Spinal cord (tissue), 10 donors: ENCODE data around the gene DNAJC5. TPM values are rescaled to one million over a fixed set of nuclear protein-coding genes. Genes with fewer than 3 reads are reported as not detected.
A peak's percentile ranks its signal among the peaks of the same experiment; 100 is the strongest.

ENCODE experiments used
- DNase-seq, 6 donors: peaks; one replicate each; pipeline versions ENCODE4 v3.0.0 to v3.0.0-alpha.2; 2013 to 2015; ENCODE audit warnings: low spot score in 6 of 6, low read depth in 4 of 6
- H3K27ac ChIP-seq: one replicate; pipeline ENCODE4 v1.5.1; 2013; ENCODE audit warnings: low read depth, low read length, control low read depth
- H3K27me3 ChIP-seq: one replicate; pipeline ENCODE4 v1.6.1; 2013; ENCODE audit warnings: low read length; ENCODE audit not compliant: control insufficient read depth, insufficient read depth
- H3K36me3 ChIP-seq: one replicate; pipeline ENCODE4 v1.6.1; 2013; ENCODE audit warnings: low read length; ENCODE audit not compliant: control insufficient read depth, insufficient read depth
- H3K4me1 ChIP-seq: one replicate; pipeline ENCODE4 v1.6.1; 2013; ENCODE audit warnings: low read length; ENCODE audit not compliant: control insufficient read depth, insufficient read depth
- H3K4me3 ChIP-seq: one replicate; pipeline ENCODE4 v1.5.1; 2013; ENCODE audit warnings: low read depth, low read length, control low read depth
- H3K9me3 ChIP-seq: one replicate; pipeline ENCODE4 v1.6.1; 2013; ENCODE audit warnings: low read length; ENCODE audit not compliant: control insufficient read depth, insufficient read depth
- WGBS: methylation state at CpG from one replicate; pipeline ENCODE4 v1.1.5; 2013; ENCODE audit warnings: missing lambda C conversion rate; ENCODE audit not compliant: insufficient coverage; 5-methylcytosine and 5-hydroxymethylcytosine counted together
- polyA plus RNA-seq, 2 donors: library from polyadenylated mRNA; unstranded; fragments of 120-200 nt; gene quantifications; one replicate each; pipeline ENCODE4 v1.2.1, GENCODE V29; 2013; ENCODE audit not compliant: insufficient read length in 2 of 2
- total RNA-seq, 2 donors: library from RNA; depleted of rRNA in 1 of 2; stranded (reverse); fragments of 120-200 nt in 1 of 2; fragments of >200 nt in 1 of 2; gene quantifications; one replicate each; pipeline versions ENCODE4 v1.2.3 to v1.2.4, GENCODE V29; 2013 to 2014
- donor health status: healthy.

DNAJC5 gene
- total and polyA plus RNA-seq, 4 donors, result 59.4 to 112 (median 94.8) TPM

- Histone ChIP-seq H3K4me1 (peaks cover 5% of the 10 kb centered on the region), H3K36me3 (peaks cover 89% of the 10 kb centered on the region), H3K9me3 (no peaks in the 10 kb centered on the region), H3K4me3 (no peak overlapping the region), H3K27me3 (no peaks in the 10 kb centered on the region), H3K27ac (no peak overlapping the region)
- WGBS, result 96% methylated on average over 27 of the region's 27 CpGs
- DNase-seq, result no peak
Measured at GRCh38 chr20:63963348-63963741, 68.4 kb downstream of the DNAJC5 start.

- WGBS, result 92% methylated on average over 15 of the region's 16 CpGs
Measured at GRCh38 chr20:63963784-63964301, 68.9 kb downstream of the DNAJC5 start.

GRCh38 chr20:63964412-63964811 is 69.5 kb downstream of the DNAJC5 start:
- Histone ChIP-seq H3K27me3 (no peaks in the 10 kb centered on the region), H3K36me3 (peaks cover 83% of the 10 kb centered on the region), H3K9me3 (no peaks in the 10 kb centered on the region), H3K4me3 (no peak overlapping the region), H3K27ac (no peak overlapping the region), H3K4me1 (peaks cover 13% of the 10 kb centered on the region)
- DNase-seq, result no peak
- 90% methylated on average over 16 of the region's 16 CpGs for WGBS

More at GRCh38 chr20:63963784-63964301, 68.9 kb downstream of the DNAJC5 start:
- Histone ChIP-seq H3K9me3 (no peaks in the 10 kb centered on the region), H3K27me3 (no peaks in the 10 kb centered on the region), H3K4me3 (no peak overlapping the region), H3K27ac (no peak overlapping the region), H3K4me1 (peaks cover 10% of the 10 kb centered on the region), H3K36me3 (peaks cover 89% of the 10 kb centered on the region)
- no peak for DNase-seq

- DNase-seq, result no peak
- peaks cover 22% of the 10 kb centered on the region for H3K4me1 ChIP-seq
- WGBS, result 95% methylated on average over 27 of the region's 27 CpGs
- H3K27ac ChIP-seq, result no peak overlapping the region
- H3K36me3 ChIP-seq, result peaks cover 64% of the 10 kb centered on the region
- H3K27me3 ChIP-seq, result no peaks in the 10 kb centered on the region
- no peak overlapping the region for H3K4me3 ChIP-seq
- H3K9me3 ChIP-seq, result no peaks in the 10 kb centered on the region
Measured at GRCh38 chr20:63966172-63966943, 71.4 kb downstream of the DNAJC5 start.

DNA sequence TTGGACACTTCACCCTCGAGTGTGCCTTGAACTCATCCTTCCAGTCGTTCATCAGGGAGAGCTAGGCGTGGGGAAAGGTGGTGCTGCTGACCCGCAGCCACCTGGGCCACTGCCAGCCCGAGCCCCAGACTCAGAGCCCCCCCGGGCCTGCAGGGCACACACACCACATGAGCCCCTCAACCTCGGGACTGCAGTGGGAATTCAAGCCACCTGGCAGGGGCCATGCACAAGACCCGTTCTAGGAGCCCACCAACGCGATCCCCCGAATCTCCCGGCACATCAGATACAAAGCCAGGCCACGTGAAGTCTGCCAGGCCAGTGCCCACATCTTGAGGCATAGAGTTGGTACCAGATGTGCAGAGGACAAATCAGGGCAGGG is 72.0 kb downstream of the DNAJC5 start:
- H3K36me3 ChIP-seq, result peaks cover 58% of the 10 kb centered on the region

GRCh38 chr20:63967330-63968135 is 72.6 kb downstream of the DNAJC5 start:
- Histone ChIP-seq H3K27me3 (no peaks in the 10 kb centered on the region), H3K27ac (no peak overlapping the region), H3K9me3 (no peaks in the 10 kb centered on the region), H3K4me3 (no peak overlapping the region), H3K4me1 (peaks cover 28% of the 10 kb centered on the region), H3K36me3 (peaks cover 56% of the 10 kb centered on the region)
- no peak for DNase-seq
- 95% methylated on average over 28 of the region's 28 CpGs for WGBS

More for the DNA sequence above, 72.0 kb downstream of the DNAJC5 start:
- no peaks in the 10 kb centered on the region for H3K9me3 ChIP-seq
- no peak overlapping the region for H3K27ac ChIP-seq
- no peaks in the 10 kb centered on the region for H3K27me3 ChIP-seq
- 93% methylated on average over 13 of the region's 13 CpGs for WGBS
- no peak for DNase-seq
- peaks cover 22% of the 10 kb centered on the region for H3K4me1 ChIP-seq
- H3K4me3 ChIP-seq, result no peak overlapping the region

GRCh38 chr20:63968136-63968927 is 73.4 kb downstream of the DNAJC5 start:
- Histone ChIP-seq H3K27ac (no peak overlapping the region), H3K9me3 (no peaks in the 10 kb centered on the region)
- 87% methylated on average over 14 of the region's 14 CpGs for WGBS

GRCh38 chr20:63968928-63969760 is 74.2 kb downstream of the DNAJC5 start:
- no peaks in the 10 kb centered on the region for H3K9me3 ChIP-seq
- WGBS, result 1% methylated on average over 50 of the region's 70 CpGs
- H3K27me3 ChIP-seq, result no peaks in the 10 kb centered on the region
- H3K27ac ChIP-seq, result no peak overlapping the region
- H3K4me1 ChIP-seq, result peaks cover 39% of the 10 kb centered on the region
- H3K36me3 ChIP-seq, result peaks cover 52% of the 10 kb centered on the region
- H3K4me3 ChIP-seq, result peak overlapping the region; percentile 61
- DNase-seq, result peak in 2 of 6 donors; percentile 56 to 70

More at GRCh38 chr20:63968136-63968927, 73.4 kb downstream of the DNAJC5 start:
- peaks cover 52% of the 10 kb centered on the region for H3K36me3 ChIP-seq
- H3K27me3 ChIP-seq, result no peaks in the 10 kb centered on the region
- H3K4me3 ChIP-seq, result peak overlapping the region; percentile 61
- no peak for DNase-seq
- peaks cover 31% of the 10 kb centered on the region for H3K4me1 ChIP-seq
